Stimulated activated CD8-positive, alpha-beta memory T cell treated with anti-CD3 and anti-CD28 coated beads, Interleukin-7, amount 100 ng/mL, for 24 hours (primary cell): ENCODE results near the gene ZFP91.

ENCODE experiments used
- DNase-seq: peaks from one replicate; pipeline ENCODE4 v3.0.0-alpha.2; 2020; ENCODE audit warnings: low read depth

The ZFP91 gene

GRCh38 chr11:58631378-58631777, 52.5 kb downstream of the ZFP91 start:
- DNase-seq: no peak

DNA sequence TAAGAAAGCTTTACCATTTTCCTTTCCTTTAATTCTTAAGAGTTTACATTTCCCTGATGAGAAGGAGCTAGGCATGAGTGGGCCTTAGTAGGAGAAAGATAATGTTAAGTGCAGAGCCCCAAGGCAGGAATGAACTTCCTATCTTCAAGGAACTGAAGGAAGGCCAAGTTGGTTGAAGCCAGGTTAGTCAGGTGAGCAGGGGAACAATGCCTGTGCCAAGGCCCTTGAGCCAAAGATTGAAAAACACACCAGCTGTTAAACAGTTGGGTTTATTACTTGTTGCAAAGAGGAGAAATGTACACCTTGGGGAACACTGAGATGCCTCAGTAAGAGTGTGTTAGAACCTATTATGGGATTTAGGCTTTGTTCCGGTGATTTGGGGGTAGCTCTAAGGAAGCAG, 53.6 kb downstream of the ZFP91 start:
- no peak for DNase-seq

GRCh38 chr11:58636587-58636986, 57.7 kb downstream of the ZFP91 start:
- no peak for DNase-seq

DNA sequence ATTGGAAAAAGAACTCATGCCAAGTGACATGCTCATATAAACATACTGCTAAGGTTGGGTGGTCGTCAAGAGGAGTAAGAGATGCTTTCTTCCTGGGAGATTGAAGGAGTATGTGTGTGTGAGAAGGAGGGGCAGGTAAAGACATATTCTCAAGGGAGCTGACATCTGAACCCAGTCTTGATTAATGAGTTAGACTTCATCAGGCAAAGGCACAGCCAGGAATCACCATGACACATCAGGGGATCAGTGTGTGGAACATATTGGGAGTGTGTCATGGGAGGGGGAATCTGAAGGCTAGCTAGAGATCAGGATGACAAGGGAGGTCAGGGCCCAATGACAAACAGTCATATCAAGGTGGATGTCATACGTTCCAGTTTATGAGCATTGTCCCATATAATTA, 58.5 kb downstream of the ZFP91 start:
- DNase-seq: no peak

DNA sequence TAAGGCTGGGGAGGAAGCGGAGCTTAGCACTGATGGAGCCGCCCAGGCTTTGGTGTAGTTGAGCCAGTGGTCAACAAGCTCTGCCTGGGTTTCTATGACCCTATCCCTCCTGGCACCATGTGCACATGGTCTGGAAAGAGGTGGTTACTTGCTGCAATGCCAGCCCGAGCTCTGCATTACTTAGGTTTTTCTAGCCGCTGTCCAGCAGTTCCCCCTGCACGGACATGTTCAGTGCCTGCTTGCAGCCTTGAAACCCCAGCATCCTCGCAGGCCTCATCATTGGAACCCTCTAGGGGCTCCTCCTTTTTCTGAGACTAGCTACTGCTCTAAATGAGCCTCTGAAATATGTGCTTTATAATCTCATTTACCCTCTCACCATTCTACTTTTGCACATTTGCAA, 60.2 kb downstream of the ZFP91 start:
- no peak for DNase-seq

DNA sequence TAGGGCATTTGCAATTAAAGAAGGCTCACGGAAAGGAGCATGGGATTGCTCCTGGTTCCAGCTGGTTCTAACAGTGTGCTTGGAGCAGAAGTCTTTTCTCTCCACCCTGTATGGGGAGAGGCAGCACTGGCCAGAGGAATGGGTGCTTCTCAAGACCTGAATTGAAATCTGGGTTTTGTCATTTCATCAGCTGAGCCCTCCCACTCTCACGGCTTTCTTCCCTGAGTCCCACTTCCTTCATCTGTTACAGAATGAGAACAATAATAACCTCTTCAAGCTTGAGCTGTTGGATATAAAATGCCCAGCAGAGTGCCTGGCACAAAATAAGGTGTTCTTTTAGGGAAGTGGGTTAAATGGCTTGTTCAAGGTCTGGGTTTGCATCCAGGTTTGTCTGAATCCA, 60.8 kb downstream of the ZFP91 start:
- no peak for DNase-seq

GRCh38 chr11:58640386-58641023, 61.6 kb downstream of the ZFP91 start:
- DNase-seq: no peak

DNA sequence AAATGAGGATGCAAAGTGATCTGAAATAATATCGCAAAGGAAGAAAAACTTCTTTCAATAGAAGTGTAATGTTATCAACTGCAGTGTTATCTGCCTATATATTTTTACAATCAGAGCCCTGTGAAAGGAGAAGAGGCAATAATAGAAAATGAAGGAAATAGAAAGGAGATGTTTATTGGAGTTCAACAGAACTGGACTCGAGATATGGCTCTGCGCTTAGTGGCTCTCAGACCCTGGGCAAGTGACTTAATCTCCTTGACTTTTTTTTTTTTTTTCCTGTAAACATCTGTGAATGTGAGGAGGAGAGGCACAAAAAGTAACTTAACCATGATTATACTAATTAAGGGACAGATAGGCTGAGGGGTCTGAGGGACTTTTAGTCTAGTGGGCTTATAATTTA, 62.5 kb downstream of the ZFP91 start:
- no peak for DNase-seq

- no peak for DNase-seq
Measured at GRCh38 chr11:58641803-58642581, 63.1 kb downstream of the ZFP91 start.

DNA sequence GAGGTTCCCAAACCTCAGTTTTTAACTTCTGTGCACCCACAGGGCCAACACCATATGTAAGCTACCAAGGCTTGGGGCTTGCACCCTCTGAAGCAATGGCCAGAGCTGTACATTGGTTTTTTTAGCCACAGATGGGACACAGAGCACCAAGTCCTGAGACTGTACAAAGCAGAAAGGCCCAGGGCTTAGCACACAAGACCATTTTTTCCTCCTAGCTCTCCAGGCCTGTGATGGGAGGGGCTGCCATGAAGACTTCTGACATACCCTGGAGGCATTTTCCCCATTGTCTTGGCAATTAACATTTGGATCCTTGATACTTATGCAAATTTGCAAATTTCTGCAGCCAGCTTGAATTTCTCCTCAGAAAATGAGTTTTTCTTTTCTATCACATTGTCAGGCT, 67.0 kb downstream of the ZFP91 start:
- DNase-seq: no peak

DNA sequence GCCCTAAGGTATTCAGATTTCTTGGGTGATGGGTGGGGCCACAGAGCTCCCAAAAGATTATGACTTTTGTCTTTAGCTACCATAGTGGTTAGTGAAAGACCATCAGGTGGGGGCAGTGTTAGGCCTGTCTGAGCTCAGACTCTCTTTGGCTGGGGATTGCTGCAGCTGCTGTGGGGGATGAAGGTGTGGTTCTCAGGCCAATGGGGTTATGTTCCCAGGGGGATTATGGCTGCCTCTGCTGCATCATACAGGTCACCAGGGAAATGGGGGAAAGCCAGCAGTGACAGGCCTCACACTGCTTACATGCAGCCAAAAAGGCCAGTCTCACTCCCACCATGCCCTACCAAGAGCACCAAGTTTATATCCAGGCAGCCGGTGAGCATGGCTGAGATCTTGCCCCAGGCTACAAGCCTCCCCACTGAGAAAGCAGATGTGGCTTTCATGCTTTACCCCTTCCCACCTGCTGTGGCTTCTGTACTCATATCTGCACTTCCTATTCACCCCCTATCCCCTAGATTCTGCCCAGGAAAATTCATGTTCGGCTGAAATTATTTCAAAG, 68.4 kb downstream of the ZFP91 start:
- DNase-seq: no peak

- DNase-seq: no peak
Measured at GRCh38 chr11:58647866-58648265, 69.0 kb downstream of the ZFP91 start.

DNA sequence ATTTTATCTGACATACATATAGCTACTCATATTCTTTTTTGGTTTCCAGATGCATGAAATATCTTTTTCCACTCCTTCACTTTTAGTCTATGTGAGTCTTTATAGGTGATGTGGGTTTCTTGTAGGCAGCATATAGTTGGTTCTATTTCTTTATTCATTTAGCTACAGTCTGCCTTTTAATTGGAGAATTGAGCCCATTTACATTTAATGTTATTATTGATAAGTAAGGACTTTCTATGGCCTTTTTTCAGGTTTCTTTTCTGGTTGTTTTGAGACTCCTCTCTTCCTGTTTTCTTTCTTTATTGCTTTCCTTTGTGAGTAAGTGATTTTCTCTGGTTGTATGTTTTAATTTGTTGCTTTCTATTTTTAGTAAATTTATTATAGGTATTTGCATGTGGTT, 70.8 kb downstream of the ZFP91 start:
- DNase-seq: no peak

DNA sequence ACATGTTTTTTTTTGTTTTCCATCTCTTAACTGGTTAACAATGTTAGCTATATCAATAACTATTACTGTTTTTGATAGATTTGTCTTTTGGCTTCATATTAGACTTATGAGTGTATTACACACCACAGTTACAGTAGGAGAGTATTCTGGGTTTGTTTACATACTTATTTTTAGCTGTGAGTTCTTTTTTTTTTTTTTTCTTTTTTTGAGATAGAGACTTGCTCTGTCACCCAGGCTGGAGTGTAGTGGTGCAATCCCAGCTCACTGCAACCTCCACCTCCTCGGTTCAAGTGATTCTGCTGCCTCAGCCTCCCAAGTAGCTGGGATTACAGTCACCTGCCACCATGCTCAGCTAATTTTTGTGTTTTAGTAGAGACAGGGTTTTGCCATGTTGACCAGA, 71.6 kb downstream of the ZFP91 start:
- DNase-seq: no peak

GRCh38 chr11:58652726-58653280, 73.9 kb downstream of the ZFP91 start:
- no peak for DNase-seq

GRCh38 chr11:58654079-58654907, 75.4 kb downstream of the ZFP91 start:
- peak; percentile 59 for DNase-seq

GRCh38 chr11:58654908-58655296, 76.0 kb downstream of the ZFP91 start:
- DNase-seq: no peak

DNA sequence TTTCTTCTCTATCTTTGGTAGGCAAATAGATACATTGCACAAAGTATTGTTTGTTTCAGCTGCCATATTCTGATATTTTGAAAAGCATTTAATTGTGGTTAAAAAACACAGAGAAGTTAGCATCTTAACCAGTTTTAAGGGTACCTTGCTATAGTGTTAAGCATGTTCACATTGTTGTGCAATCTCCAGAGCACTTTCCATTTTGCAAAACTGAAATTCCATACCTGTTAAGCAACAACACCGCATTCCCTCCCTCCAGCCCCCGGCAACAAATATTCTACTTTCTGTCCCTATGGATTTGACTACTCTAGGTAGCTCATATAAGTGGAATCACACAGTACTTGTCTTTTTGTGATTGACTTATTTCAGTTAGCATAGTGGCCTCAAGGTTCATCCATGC, 77.5 kb downstream of the ZFP91 start:
- DNase-seq: no peak

DNA sequence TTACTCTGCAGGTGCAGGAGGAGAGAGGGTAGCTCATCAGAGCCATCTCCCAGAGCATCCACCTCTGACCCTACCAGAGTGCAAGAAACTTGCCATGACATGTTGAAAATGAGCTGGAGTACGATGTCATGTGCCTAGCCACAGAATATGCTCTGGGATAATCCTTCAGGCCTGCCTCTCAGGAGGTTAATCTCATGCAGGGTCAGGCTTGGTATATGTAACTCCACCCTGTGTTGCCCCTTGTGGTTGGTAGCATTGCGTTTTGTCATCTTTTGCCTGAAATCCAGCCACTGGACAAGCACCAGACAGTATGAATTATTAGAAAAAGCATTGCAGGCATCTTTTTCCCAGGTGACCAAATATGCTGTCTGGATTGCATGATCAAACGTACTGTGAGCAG, 79.8 kb downstream of the ZFP91 start:
- DNase-seq: no peak

DNA sequence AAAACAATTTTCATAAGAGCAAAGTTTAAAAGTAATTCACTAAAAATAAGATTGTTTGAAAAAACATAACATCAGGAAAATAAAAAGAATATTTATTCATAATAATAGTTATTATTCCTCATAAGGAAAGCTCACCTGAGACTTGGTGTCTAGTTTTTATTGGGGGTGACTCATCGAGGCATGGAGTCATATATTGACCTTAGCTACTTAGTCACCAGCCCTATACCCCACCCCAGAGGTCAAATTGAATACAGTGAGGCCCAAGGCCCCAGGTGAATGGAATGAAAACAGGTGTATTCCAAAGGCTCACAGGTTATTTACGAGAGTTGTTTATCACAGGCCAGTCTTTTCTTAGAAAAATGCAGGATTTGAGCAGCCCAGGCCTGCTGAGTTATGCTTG, 80.5 kb downstream of the ZFP91 start:
- no peak for DNase-seq

- DNase-seq: no peak
Measured at GRCh38 chr11:58659910-58660570, 81.2 kb downstream of the ZFP91 start.
